Choroid plexus epithelial cell (primary cell): ENCODE data around the gene EEF2KMT.
"Not testable (repeated sequence)": the region's sequence is repeated elsewhere in the genome, so short reads cannot be mapped to it uniquely, and the experiment has no call there.

Experiments
- DNase-seq: peaks from one replicate; pipeline ENCODE4 v3.0.0-alpha.2; 2010; ENCODE audit warnings: low read depth
- H3K4me3 ChIP-seq: 2 replicates; pipeline ENCODE4 v1.5.1; 2011; ENCODE audit warnings: low read depth, mild to moderate bottlenecking, control low read depth, low read length, moderate library complexity
- TF ChIP-seq, protein P1 (sequence below): conservative IDR thresholded peaks from 2 replicates; pipeline ENCODE4 v1.5.1; 2011; ENCODE audit warnings: low read depth, mild to moderate bottlenecking, control low read depth, inconsistent platforms, low read length, moderate library complexity

EEF2KMT gene

DNA sequence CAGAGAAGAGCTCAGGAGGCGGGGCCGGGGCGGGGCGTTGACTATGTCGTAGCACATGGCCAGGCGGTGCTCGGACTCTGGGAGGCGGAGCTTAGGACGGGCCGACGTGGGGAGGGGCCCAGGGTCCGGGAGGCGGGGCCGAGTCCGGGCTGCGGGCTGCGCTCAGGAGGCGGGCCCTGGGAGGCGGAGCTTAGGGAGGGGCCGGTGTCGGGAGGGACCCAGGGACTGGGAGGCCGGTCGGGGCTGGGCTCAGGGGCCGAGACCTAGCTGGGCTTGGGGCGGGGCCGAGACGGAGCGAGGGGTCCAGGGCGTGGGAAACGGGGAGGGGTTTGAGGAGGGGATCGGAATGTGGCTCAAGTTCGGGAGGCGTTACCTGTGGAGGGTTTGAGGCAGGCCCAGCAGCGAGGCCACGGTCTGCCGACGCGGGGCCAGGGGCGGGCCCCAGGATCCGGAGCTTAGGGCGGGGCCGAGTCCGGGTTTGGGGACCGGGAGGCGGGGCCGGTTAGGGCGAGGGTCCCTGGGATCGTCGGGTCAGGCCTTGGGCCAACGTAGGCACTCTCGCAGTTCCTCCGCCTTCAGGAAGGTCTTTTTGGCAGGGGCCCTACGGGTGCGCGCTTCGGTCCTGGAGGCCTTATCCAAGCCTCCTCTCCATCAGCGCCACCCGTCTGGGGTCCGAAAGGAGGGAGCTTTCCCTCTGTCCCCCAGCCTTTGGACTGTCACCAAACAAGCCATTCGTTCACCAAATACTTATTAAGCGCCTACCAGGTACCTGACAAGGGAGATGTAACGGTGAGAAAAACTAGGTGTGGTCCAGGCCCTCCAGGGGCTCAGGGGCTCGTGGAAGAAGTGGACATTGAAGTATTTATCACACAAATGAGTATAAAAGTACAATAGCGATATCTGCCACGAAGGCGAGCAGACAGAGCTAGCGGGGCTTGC is 895 bp upstream of the EEF2KMT start:
- peak overlapping the region; percentile 62 for H3K4me3 ChIP-seq
- peak; percentile 72 for DNase-seq

DNA sequence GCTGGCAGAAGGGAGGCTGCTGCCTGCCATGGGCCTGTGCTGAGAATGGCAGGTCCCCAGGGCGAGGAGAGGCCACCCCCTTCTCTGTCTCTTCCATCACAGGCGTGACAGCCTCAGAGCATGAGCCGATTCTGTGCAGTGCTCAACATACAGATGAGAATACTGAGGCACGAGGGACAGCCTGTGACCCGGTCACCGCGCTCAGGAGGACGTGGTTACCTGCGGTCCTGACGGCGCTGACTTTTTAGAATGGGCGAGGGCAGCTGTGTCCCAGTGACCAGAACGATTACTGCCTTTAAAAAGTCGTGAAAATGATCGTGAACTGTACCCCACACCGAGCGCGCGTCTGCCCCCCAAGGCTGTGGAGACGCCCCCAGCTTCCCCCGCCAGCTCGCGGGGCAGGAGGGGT is 530 bp downstream of the EEF2KMT start:
- not testable (repeated sequence) for DNase-seq
- peak overlapping the region; percentile 69 for H3K4me3 ChIP-seq

DNA sequence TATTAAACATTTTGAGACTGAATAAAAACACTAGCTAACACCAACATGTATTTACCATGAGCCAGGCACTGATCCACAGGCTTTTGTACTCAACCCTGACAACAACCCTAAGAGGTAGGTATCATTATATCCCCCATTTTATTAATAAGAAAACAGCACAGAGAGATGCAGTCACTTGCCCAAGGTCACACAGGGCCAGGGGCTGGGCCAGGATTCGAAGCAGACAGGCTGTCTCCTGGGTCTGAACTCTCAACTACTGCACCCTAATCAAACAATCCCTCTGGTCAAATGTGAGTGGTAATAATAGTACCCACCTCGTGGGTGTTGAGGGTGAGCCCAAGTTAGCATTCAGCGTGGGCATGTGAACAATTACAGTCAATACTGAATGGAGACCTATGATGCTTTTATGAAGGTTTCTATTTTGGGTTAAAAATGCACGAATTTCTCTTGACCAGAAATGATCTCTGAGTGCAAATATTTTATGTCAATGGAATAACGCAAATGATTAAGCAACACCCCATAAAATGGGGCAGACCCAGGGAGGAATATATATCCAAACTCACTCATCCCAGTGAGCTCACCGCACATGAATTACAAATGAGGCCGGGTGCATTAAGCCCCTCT is 1.0 kb downstream of the EEF2KMT start:
- peak overlapping the region; percentile 69 for H3K4me3 ChIP-seq
- DNase-seq = not testable (repeated sequence)

DNA sequence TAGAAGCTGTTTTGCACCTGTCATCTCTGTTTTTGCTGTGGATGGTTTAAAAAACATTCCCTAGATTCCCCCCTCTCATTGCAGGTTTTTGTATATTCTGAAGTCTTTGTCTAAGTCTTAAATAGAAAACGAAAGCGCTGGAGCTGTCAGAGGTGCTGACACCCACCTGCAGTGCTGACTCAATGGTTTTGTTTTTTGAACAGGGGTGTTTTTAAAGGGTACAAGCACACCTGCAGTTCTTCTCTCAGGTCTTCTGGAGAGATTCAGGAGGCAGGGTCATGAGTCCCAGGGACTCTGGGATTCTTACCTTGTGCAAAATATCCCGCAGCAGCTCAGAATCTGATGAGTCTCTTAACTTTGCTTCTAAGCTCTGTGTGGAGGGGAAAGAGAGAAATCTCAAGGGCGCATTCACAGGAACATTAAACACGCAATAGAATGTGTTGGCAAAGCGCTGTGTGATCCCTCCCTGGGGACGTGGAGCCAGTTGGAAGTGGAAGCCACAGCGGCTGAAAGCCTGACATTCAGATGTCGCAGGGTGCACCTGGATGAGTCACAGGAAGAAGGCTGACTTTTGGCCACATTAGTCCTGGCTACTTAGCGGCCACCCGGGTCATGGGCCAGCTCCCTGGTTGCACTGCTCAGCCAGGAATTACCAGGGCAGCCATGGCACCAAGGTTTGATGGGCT is 2.3 kb downstream of the EEF2KMT start:
- DNase-seq, H3K4me3 ChIP-seq: not testable (repeated sequence)

DNA sequence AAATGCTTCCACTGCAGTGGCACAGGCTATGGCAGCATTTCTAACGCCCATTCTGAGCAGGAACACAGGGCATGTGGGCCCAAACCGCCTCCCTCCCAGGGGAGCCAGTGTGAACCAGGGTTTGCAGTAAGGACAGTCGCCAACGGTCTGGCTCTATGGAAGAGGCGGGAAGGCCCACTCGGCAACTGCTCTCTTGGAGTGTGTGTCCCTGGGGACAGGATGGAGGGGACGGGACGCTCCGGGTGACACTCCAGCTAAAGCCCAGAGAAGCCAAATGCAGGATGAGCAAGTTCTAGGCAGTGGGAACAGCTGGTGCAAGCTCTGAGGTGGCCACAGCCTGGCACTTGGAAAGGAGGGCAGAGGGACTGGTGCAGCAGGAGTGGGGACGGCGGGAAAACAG is 3.8 kb downstream of the EEF2KMT start:
- H3K4me3 ChIP-seq, DNase-seq: not testable (repeated sequence)

DNA sequence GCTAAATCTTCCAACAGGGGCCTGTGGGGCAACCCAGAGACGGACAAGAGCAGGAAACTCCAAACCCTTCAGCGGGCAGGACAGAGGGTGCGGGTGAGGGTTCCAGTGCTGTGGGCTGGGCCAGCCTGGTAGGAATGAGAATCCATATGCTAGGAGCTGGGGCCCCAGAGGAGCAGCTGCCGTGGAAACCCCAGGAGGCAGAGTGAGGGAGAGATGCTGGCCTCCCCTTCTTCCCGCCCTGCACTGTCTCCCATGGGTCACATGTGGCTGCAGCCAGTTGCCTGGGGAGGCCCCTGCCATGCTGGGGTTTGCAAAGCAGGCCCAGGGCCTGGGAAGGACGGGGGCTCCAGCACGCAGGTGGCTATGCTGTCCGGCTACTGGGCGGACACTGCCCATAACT is 4.5 kb downstream of the EEF2KMT start:
- not testable (repeated sequence) for DNase-seq, H3K4me3 ChIP-seq

DNA sequence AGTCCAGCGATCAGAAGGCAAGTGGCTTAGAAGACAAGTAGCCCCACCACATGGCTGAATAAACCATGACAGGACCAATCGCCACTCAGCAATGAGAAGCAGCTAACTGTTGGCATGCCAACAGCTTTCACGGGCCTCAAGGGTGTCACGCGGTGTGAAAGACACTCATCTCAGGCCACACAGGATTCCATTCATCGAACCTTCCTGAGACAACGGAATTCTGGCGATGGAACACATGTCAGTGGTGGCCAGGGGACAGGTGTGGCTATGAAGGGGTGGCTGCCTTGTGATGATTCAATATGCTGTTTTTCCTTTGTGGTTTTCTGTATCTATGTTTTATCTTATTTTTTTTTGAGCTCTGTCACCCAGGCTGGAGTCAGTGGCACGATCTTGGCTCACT is 7.0 kb downstream of the EEF2KMT start:
- not testable (repeated sequence) for H3K4me3 ChIP-seq, DNase-seq

DNA sequence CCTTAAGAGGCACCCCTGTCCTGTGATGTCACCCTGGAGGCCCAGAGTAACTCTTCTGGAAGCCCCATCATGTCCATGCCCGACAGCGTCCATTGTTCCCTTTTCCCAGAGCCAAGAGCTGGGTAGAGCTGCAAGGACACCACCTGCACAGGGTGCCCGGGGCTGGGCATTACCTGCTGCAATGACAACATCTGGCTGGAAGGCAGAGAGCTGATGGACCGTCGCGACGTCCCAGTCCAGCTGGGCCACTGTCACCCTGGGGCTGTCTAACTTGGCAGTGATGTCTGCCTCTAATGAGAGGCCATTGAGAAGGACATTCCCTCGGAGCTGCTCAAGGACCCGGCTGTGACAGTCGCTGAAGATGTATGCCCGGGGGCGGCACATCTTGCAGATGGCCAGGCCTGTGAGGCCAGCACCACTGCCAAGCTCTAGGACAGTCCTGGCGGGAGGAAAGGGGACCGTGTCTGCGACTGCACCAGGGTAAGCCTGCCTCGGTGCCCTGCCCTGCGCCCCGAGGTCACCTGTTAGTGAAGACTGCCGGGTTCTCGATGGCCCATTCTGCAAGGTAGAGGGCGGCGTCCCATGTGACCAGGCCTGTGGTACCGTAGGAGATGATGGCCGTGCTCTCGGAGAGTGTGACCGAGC is 7.6 kb downstream of the EEF2KMT start:
- DNase-seq, H3K4me3 ChIP-seq: not testable (repeated sequence)

DNA sequence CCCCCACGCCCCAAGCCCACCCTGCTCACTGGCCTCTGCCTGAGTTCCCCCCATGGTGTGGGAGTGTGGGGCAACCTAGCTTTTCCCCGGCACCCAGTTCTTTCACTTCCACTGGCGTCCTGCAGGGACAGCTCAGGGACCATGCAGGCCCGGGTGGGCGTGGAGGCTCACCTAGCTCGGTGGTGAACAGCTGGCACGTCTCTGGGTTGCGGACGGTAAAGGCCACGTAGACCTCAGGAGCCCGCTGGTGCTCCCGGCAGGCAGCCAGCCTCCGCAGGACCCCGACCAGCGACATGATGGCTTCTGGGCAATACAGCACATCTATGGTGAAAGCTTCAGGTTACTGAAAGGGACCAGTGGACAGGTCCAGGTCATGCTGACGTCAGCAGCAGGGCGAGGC is 8.7 kb downstream of the EEF2KMT start:
- not testable (repeated sequence) for DNase-seq, H3K4me3 ChIP-seq

DNA sequence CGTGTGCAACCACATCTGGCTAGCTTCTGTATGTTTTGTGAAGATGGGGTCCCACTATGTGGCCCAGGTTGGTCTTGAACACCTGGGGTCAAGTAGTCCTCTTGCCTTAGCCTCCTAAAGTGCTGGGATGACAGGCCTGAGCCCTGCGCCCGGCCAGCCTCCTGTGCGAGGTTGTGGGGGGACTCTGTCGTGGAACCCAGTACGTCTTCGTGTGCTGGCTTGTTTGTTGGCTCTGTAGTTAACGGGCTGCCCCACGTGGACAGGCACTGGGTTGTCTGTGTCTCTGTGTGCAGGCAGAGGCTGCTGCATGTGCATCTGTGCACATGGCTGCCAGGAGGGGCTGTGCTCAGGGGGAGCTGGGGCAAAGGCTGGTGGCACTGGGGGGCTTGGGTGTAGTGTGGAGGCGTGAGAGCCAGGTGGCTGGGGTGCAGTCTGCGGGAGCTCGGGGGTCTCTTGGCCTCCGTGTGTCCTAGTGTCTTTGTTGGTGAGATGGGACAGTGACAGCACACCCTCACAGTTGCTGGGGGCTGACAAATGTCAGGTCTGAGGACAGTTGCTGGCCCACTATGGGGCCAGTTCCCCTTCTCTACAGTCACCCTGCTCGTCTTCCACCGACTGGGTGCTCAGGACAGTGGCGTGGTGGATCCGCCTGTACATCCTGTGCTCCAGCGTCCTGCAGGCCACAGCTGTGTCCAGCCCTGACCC is 9.4 kb downstream of the EEF2KMT start:
- not testable (repeated sequence) for DNase-seq, H3K4me3 ChIP-seq

DNA sequence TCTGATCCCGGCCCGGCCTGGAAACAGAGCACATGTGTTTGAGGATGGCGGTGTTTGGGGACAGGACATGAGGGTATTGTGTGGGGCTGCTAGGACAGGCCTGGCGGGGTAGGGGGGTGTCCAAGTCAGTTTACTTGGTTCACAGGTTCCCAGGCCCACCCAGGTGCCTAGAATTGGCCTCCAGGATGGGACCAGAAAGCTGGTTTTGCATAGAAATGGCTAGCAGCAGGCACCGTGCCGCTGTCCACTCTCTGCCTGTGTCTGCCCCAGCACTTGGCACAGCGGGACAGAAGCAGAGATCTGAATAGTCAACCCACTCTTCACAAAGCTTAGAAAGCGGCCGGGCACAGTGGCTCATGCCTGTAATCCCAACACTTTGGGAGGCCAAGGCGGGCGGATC is 11.9 kb downstream of the EEF2KMT start:
- H3K4me3 ChIP-seq, DNase-seq: not testable (repeated sequence)

DNA sequence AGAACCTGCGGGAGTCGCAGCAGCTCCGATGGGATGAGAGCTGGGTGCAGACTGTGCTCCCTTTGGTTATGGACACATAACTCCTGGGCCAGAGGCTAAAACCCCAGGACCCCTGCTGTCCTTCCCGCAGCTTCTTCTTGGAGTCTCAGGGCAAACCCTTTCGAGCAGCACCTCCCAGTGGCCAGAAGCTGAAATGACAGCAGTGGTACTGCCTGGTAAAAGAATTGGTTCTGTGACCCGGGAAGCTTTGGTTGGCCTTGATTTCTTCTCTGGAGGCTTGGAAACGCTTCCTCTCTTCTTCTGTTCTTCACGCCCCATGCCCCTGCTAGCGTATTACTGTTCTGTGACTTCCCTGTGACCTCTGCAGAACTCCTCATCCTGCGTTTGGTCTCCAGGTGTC is 12.8 kb downstream of the EEF2KMT start:
- TF ChIP-seq, protein P1, sequence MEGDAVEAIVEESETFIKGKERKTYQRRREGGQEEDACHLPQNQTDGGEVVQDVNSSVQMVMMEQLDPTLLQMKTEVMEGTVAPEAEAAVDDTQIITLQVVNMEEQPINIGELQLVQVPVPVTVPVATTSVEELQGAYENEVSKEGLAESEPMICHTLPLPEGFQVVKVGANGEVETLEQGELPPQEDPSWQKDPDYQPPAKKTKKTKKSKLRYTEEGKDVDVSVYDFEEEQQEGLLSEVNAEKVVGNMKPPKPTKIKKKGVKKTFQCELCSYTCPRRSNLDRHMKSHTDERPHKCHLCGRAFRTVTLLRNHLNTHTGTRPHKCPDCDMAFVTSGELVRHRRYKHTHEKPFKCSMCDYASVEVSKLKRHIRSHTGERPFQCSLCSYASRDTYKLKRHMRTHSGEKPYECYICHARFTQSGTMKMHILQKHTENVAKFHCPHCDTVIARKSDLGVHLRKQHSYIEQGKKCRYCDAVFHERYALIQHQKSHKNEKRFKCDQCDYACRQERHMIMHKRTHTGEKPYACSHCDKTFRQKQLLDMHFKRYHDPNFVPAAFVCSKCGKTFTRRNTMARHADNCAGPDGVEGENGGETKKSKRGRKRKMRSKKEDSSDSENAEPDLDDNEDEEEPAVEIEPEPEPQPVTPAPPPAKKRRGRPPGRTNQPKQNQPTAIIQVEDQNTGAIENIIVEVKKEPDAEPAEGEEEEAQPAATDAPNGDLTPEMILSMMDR = peak; percentile 73
- peak; percentile 76 for DNase-seq
- H3K4me3 ChIP-seq = not testable (repeated sequence)

DNA sequence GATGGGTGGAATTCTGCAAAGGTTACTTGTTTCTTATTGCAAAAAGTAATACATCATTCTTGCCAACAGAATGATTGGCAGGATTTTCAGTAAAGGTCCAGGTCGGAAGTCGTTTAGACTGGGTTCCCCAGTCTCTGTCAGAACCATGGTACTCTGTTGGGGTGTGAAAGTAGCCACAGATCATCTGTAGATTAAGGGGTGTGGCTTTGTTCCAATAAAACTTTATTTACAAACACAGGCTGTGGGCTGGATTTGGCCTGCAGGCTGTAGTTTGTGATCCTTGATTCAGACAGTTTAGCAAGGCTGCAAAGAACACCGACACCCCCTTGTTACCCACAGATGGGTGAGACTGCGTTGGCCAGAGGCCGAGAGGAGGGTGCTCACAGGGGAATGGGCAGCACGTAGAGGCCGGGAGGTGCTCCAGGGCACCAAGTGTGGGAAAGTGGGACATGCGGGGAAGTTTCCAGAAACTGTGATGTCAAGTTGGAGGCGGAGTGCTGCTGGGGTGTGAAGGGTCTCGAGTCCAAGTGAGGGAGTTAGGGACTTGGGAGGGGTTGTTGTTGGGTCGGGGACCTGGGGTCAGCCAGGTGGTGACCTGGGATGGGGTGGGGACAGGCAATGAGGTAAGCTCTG is 13.4 kb downstream of the EEF2KMT start:
- DNase-seq, H3K4me3 ChIP-seq: not testable (repeated sequence)

DNA sequence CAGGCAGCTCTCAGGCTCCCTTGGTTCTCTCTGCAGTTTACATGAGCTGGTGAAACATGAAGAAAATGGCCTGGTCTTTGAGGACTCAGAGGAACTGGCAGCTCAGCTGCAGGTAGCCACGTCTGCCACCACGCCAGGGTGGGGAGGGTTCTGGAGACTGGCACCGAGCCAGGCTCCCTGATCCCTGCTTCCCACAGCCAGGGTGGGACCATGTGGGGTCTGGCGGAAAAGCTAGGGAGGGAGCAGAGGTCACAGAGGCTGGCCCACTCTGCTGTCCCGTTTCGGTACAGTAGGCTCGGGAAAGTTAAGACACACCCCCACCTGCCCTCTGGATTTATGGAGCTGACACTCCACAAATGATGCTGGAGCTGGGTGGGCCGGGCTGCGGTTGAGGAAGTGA is 13.9 kb downstream of the EEF2KMT start:
- not testable (repeated sequence) for H3K4me3 ChIP-seq

DNA sequence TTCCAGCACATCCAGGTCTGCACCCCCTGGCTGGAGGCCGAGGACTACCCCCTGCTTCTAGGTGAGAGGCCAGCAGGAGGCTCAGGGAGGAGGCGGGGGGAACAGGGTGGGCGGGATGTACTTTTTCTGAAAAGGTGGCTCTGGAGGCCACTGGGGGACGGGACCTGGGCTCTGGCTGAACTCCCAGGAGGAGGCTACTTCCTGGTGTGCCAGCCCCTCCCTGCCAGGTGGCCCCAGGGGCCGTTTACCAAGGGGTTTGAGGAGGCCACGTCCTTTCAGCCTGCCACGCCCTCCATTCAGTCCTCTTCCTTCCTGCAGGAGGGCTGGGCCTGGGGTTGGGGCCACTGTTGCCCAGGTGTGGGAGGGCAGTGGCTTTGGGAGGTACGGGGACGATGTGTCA is 16.6 kb downstream of the EEF2KMT start:
- DNase-seq, H3K4me3 ChIP-seq: not testable (repeated sequence)

More for the DNA sequence above, 13.9 kb downstream of the EEF2KMT start:
- DNase-seq = not testable (repeated sequence)

DNA sequence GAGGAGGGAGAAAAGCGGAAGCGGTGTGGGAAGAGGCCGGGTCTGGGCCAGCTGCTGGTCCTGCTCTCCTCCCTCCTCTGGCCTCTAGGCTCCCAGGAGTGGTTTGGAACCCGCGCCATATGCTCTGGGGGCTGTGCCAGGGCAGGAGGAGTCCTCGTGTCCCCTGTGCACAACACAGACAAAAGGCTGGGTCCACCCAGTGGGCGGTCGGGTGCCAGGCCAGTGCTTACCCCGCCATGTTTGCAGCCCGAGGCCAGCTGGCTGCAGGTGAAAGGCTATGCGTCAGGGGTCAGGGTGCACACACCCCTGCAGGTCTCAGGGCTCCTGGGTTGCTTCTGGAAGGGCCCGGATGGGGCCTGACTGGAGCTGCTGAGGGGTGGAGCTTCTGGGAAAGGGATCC is 17.1 kb downstream of the EEF2KMT start:
- not testable (repeated sequence) for DNase-seq, H3K4me3 ChIP-seq
